Osteoblast (primary cell): Measurements from ENCODE around the gene ANAPC4. TPM values are rescaled to one million over a fixed set of nuclear protein-coding genes. Genes with fewer than 3 reads are reported as not detected.

Experiments used
- DNase-seq: peaks from one replicate; pipeline ENCODE4 v3.0.0; 2011; ENCODE audit warnings: low spot score, mixed read lengths; ENCODE audit not compliant: insufficient read length; ENCODE audit errors: missing footprints
- H2AFZ ChIP-seq: 2 replicates; pipeline ENCODE4 v1.6.0; 2011; ENCODE audit warnings: mild to moderate bottlenecking, low read length
- H3K27ac ChIP-seq: 2 replicates; pipeline ENCODE4 v1.5.1; 2011; ENCODE audit warnings: mild to moderate bottlenecking, low read depth, low read length, moderate library complexity
- H3K27me3 ChIP-seq: 2 replicates; pipeline ENCODE4 v1.6.0; 2012; ENCODE audit warnings: mild to moderate bottlenecking, control low read depth, inconsistent platforms, low read length, moderate library complexity; ENCODE audit not compliant: insufficient read depth
- H3K36me3 ChIP-seq: 2 replicates; pipeline ENCODE4 v1.5.1; 2011; ENCODE audit warnings: mild to moderate bottlenecking, low read length, control low read depth, moderate library complexity; ENCODE audit not compliant: insufficient read depth
- H3K4me1 ChIP-seq: 2 replicates; pipeline ENCODE4 v1.5.1; 2011; ENCODE audit warnings: mild to moderate bottlenecking, low read length, control low read depth, moderate library complexity; ENCODE audit not compliant: insufficient read depth
- H3K4me2 ChIP-seq: 2 replicates; pipeline ENCODE4 v1.6.0; 2011; ENCODE audit warnings: mild to moderate bottlenecking, low read length; ENCODE audit not compliant: insufficient read depth
- H3K4me3 ChIP-seq: fragments of 200-600 bp; sonication (generic); 3 replicates; pipeline ENCODE4 v1.5.1; 2012; ENCODE audit warnings: mild to moderate bottlenecking, low read length, inconsistent platforms; ENCODE audit not compliant: insufficient read depth
- H3K79me2 ChIP-seq: 2 replicates; pipeline ENCODE4 v1.6.0; 2012; ENCODE audit warnings: mild to moderate bottlenecking, low read length, control low read depth, inconsistent platforms; ENCODE audit not compliant: insufficient read depth
- H3K9me3 ChIP-seq: 2 replicates; pipeline ENCODE4 v1.5.1; 2011; ENCODE audit warnings: low read depth, low read length, control low read depth
- H4K20me1 ChIP-seq: 2 replicates; pipeline ENCODE4 v1.6.0; 2012; ENCODE audit warnings: mild to moderate bottlenecking, low read length, control low read depth; ENCODE audit not compliant: insufficient read depth
- total RNA-seq: library from RNA; depleted of rRNA; stranded (reverse); fragments of >200 nt; gene quantifications from 2 replicates; pipeline ENCODE4 v1.2.3, GENCODE V29; 2012
- TF ChIP-seq, protein P1 (sequence below): IDR thresholded peaks from 2 replicates; pipeline ENCODE4 v1.5.1; 2011; ENCODE audit warnings: mild to moderate bottlenecking, low read depth, low read length, moderate library complexity; ENCODE audit errors: extremely low read depth

ANAPC4 gene
- total RNA-seq, 1 donor: 28.2 TPM

DNA sequence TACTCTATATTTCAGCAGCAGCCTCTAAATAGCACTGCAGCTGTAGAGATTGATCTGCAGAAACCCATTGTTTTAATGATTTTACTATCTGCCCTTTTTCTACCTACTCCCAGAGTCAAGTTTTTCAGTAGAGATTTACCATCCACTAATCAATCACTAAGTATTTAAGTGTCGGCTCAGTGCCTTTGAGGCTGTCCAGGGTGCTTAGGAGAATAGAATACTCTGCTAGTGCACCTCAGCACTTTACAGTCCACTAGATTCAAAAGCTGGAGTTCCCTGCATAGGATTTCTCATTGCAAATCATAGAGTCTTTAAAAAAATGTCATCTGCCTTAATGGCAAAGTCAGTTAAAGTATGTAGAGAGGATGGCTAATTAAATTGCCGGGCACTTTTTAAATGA is 29.6 kb upstream of the ANAPC4 start:
- H3K4me1 ChIP-seq: peaks cover 9% of the 10 kb centered on the region
- no peak for DNase-seq
- H3K4me3 ChIP-seq: no peak overlapping the region
- H3K9me3 ChIP-seq: no peaks in the 10 kb centered on the region
- TF ChIP-seq, protein P1, sequence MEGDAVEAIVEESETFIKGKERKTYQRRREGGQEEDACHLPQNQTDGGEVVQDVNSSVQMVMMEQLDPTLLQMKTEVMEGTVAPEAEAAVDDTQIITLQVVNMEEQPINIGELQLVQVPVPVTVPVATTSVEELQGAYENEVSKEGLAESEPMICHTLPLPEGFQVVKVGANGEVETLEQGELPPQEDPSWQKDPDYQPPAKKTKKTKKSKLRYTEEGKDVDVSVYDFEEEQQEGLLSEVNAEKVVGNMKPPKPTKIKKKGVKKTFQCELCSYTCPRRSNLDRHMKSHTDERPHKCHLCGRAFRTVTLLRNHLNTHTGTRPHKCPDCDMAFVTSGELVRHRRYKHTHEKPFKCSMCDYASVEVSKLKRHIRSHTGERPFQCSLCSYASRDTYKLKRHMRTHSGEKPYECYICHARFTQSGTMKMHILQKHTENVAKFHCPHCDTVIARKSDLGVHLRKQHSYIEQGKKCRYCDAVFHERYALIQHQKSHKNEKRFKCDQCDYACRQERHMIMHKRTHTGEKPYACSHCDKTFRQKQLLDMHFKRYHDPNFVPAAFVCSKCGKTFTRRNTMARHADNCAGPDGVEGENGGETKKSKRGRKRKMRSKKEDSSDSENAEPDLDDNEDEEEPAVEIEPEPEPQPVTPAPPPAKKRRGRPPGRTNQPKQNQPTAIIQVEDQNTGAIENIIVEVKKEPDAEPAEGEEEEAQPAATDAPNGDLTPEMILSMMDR: no peak
- H4K20me1 ChIP-seq: no peaks in the 10 kb centered on the region
- no peaks in the 10 kb centered on the region for H3K79me2 ChIP-seq
- H3K36me3 ChIP-seq: no peaks in the 10 kb centered on the region
- no peaks in the 10 kb centered on the region for H3K27me3 ChIP-seq
- no peak overlapping the region for H3K4me2 ChIP-seq
- no peak overlapping the region for H3K27ac ChIP-seq
- no peak overlapping the region for H2AFZ ChIP-seq

DNA sequence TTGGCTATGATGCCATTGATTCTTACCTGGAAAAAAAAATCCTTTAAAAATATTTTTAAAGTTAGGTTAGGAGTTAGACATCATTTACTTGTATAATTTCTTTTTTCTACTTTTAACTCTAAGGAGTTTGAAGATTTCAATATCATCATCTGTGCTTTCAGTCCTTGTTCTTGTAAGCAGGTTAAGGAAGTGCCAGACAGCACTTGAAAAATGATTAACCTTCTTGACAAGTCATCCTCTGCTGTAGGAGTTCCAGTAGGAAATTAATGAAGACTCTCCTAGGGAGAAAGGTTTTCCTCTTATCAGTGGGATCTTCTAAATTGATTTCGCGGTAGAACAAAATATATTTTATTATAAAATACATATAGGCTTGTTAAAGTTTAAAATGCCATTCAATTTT is 29.1 kb upstream of the ANAPC4 start:
- TF ChIP-seq, protein P1: no peak
- H3K4me3 ChIP-seq: no peak overlapping the region
- no peak for DNase-seq
- H3K79me2 ChIP-seq: no peaks in the 10 kb centered on the region
- no peaks in the 10 kb centered on the region for H3K27me3 ChIP-seq
- no peaks in the 10 kb centered on the region for H3K9me3 ChIP-seq
- H3K27ac ChIP-seq: no peak overlapping the region
- no peak overlapping the region for H2AFZ ChIP-seq
- no peaks in the 10 kb centered on the region for H3K36me3 ChIP-seq
- H3K4me2 ChIP-seq: no peak overlapping the region
- H3K4me1 ChIP-seq: peaks cover 9% of the 10 kb centered on the region
- H4K20me1 ChIP-seq: no peaks in the 10 kb centered on the region

DNA sequence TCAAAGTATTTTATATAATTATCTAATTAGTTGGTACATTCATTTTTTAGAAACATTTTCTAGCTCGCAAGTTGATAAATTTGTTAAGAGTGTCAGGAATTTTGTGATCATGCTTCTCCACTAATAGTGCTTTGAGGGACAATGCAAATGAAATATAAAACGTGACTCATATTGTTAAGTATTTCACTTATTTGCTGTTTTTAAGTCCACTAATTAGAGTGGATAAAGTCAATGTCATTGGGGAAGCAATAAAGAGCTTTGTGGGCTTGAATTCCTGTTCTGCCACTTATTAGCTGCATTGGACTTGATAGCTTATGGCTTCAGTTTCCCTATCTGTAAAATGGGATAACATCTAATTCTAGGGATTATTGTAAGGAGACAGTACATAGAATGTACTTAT is 26.5 kb upstream of the ANAPC4 start:
- TF ChIP-seq, protein P1: no peak
- H3K27ac ChIP-seq: no peak overlapping the region
- H2AFZ ChIP-seq: no peak overlapping the region
- no peak overlapping the region for H3K4me2 ChIP-seq
- no peaks in the 10 kb centered on the region for H3K9me3 ChIP-seq
- H3K4me1 ChIP-seq: peaks cover 7% of the 10 kb centered on the region
- H3K36me3 ChIP-seq: no peaks in the 10 kb centered on the region
- no peaks in the 10 kb centered on the region for H3K79me2 ChIP-seq
- no peak for DNase-seq
- no peaks in the 10 kb centered on the region for H3K27me3 ChIP-seq
- H3K4me3 ChIP-seq: no peak overlapping the region
- H4K20me1 ChIP-seq: no peaks in the 10 kb centered on the region

DNA sequence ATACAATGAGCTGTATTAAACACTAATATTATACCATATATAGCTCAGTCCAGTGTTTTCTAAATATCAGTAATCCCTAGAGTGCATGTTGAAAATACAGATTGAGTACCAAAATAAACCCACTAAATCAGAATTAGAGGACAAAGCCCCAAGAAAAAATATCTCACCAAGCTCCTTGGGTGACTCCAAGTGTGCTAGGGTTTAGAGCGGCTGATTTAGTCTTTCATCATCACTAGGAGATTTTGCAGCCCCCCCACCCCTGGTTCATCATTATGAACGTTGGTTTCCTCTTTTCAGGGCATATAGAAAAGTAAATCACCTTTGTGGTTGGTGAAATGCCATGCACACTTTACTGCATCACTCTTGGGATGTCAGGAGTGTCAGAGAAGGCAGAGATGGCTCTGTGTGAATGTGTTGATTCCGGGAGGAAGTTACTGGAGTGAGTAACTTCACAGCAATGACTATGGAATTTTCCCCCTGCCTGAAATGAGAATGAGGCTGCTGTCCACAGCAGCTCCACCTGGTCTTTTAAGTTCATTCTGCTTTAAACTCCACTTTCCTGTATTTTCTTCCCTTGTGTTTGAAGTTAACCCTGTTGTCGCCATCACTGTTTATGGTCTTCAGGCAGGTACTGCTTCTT is 25.2 kb upstream of the ANAPC4 start:
- no peak overlapping the region for H3K4me3 ChIP-seq
- no peaks in the 10 kb centered on the region for H3K9me3 ChIP-seq
- H3K36me3 ChIP-seq: no peaks in the 10 kb centered on the region
- H3K4me1 ChIP-seq: peaks cover 7% of the 10 kb centered on the region
- no peaks in the 10 kb centered on the region for H4K20me1 ChIP-seq
- peak overlapping the region; percentile 51 for H3K27ac ChIP-seq
- no peak overlapping the region for H2AFZ ChIP-seq
- H3K79me2 ChIP-seq: no peaks in the 10 kb centered on the region
- TF ChIP-seq, protein P1: no peak
- no peaks in the 10 kb centered on the region for H3K27me3 ChIP-seq
- no peak for DNase-seq
- no peak overlapping the region for H3K4me2 ChIP-seq
